Prostate gland (tissue), 2 donors: ENCODE measurements around the gene DDX47. TPM values are rescaled to one million over a fixed set of nuclear protein-coding genes. Genes with fewer than 3 reads are reported as not detected.
"Not testable (repeated sequence)": the region's sequence is repeated elsewhere in the genome, so short reads cannot be mapped to it uniquely, and the experiment has no call there.

Experiments
- DNase-seq: peaks from one replicate; pipeline ENCODE4 v3.0.0-alpha.2; 2019; ENCODE audit warnings: low spot score
- H3K27ac ChIP-seq, 2 donors: fragments of 200-600 bp; sonication (generic); 2 replicates each; pipeline ENCODE4 v1.5.1; 2017 to 2019
- H3K27me3 ChIP-seq: fragments of 200-600 bp; sonication (generic); replicated peaks from 2 replicates; pipeline ENCODE4 v1.5.1; 2019; ENCODE audit not compliant: insufficient read depth
- H3K36me3 ChIP-seq, 2 donors: fragments of 200-600 bp; sonication (generic); 1 replicate in 1 of 2; 2 replicates in 1 of 2; pipeline versions ENCODE4 v1.5.1 to v1.8.1; 2017 to 2019
- H3K4me1 ChIP-seq: fragments of 200-600 bp; sonication (generic); replicated peaks from 2 replicates; pipeline ENCODE4 v1.5.1; 2019
- H3K4me3 ChIP-seq, 2 donors: fragments of 200-600 bp; sonication (generic); 2 replicates each; pipeline ENCODE4 v1.5.1; 2017 to 2019
- H3K9me3 ChIP-seq: fragments of 200-600 bp; sonication (generic); 2 replicates; pipeline ENCODE4 v1.5.1; 2017
- POLR2A ChIP-seq: fragments of 450-650 bp; IDR thresholded peaks from one replicate; pipeline ENCODE4 v1.6.1; 2016; ENCODE audit warnings: antibody characterized with exemption, mild to moderate bottlenecking
- POLR2AphosphoS5 ChIP-seq: sonication (generic); formaldehyde crosslinking; IDR thresholded peaks from one replicate; pipeline ENCODE4 v1.6.1; 2017; ENCODE audit warnings: antibody characterized with exemption
- WGBS: methylation state at CpG from one replicate; pipeline ENCODE4 v1.1.5; 2018; 5-methylcytosine and 5-hydroxymethylcytosine counted together
- intact Hi-C: fragments of 100-400 bp; cut with DNase I; formaldehyde crosslinking; loops from one replicate; pipeline ENCODE4 v1.14.2; 2022
- total RNA-seq, 2 donors: library from RNA; depleted of rRNA; stranded (reverse); fragments of >200 nt; gene quantifications; one replicate each; pipeline ENCODE4 v1.1.0, GENCODE V29; 2016
- TF ChIP-seq, protein P1 (sequence below), 4 experiments: fragments of 200-600 bp in 2 of 4; fragments of 450-650 bp in 2 of 4; sonication (generic) in 2 of 4; IDR thresholded peaks; 1 replicate in 3 of 4; 2 replicates in 1 of 4; pipeline ENCODE4 v1.5.1; 2016 to 2019; ENCODE audit warnings: antibody characterized with exemption in 4 of 4, mild to moderate bottlenecking in 2 of 4, moderate library complexity in 2 of 4

DDX47 gene
- total RNA-seq, 2 donors from 2014 or later, result 44.6 to 74.8 TPM

DNA sequence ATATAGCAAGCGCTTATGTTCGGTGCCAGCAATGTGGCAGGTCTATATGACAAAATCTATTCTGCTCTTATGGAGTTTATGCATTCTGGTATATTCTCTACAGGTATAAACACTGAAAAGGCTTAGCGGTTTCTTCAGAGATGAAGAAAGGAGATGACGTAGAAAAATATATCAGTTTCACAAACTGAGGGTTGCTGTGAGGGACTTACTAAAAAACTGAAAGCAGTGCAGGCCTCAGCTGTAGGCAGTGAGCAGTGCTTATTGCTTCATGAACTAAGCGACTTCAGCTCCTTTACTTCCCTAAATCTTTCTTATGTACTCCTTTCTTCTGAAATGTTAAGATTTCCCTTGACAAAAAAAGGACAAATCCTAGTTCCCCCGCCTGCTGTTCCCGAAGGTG is 4.5 kb downstream of the DDX47 start:
- no peak overlapping the region for H3K4me3 ChIP-seq
- H3K36me3 ChIP-seq, result peaks cover 0 to 3% of the 10 kb centered on the region in 2 donors
- 91% methylated on average over 7 of the region's 7 CpGs for WGBS
- intact Hi-C loops, result no loop called here
- H3K27ac ChIP-seq, result no peak overlapping the region
- H3K9me3 ChIP-seq, result no peaks in the 10 kb centered on the region
- no peaks in the 10 kb centered on the region for H3K27me3 ChIP-seq
- peaks cover 10% of the 10 kb centered on the region for H3K4me1 ChIP-seq
- no peak for DNase-seq
- TF ChIP-seq, protein P1, sequence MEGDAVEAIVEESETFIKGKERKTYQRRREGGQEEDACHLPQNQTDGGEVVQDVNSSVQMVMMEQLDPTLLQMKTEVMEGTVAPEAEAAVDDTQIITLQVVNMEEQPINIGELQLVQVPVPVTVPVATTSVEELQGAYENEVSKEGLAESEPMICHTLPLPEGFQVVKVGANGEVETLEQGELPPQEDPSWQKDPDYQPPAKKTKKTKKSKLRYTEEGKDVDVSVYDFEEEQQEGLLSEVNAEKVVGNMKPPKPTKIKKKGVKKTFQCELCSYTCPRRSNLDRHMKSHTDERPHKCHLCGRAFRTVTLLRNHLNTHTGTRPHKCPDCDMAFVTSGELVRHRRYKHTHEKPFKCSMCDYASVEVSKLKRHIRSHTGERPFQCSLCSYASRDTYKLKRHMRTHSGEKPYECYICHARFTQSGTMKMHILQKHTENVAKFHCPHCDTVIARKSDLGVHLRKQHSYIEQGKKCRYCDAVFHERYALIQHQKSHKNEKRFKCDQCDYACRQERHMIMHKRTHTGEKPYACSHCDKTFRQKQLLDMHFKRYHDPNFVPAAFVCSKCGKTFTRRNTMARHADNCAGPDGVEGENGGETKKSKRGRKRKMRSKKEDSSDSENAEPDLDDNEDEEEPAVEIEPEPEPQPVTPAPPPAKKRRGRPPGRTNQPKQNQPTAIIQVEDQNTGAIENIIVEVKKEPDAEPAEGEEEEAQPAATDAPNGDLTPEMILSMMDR (IDR thresholded peaks at IDR 0.05), result no peak
- no peak for TF ChIP-seq POLR2A
- no peak for TF ChIP-seq POLR2AphosphoS5

- no peak for DNase-seq
- 88% methylated on average over 4 of the region's 4 CpGs for WGBS
- intact Hi-C loops, result no loop called here
- TF ChIP-seq, protein P1 (IDR thresholded peaks at IDR 0.05), result no peak
- TF ChIP-seq POLR2A, result no peak
- TF ChIP-seq POLR2AphosphoS5, result no peak
- Histone ChIP-seq H3K4me1 (peaks cover 10% of the 10 kb centered on the region), H3K27ac (peak overlapping the region; percentile 9 to 18), H3K36me3 (peaks cover 3% of the 10 kb centered on the region in 2 donors), H3K4me3 (no peak overlapping the region), H3K27me3 (no peaks in the 10 kb centered on the region), H3K9me3 (no peaks in the 10 kb centered on the region)
These were observed 5.6 kb downstream of the DDX47 start for GRCh38 chr12:12818701-12819100.

DNA sequence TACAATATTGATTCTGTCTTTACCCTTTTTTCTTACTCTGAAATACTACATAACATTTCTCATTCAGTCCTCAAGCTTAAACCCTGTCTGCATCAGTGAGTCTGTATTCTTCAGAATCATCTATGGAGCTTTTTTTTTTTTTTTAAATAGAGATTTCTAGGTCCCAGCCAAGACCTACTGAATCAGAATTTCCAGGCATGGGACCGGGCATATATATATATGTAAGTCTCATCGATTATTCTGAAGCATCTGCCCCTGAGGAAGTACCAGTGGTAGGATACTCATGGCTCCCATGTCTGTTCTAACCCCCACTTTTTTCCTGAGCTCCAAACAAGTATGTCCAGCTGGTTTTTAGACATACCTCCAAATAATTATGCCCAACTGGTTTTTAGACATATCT is 6.1 kb downstream of the DDX47 start:
- H3K4me1 ChIP-seq, result peaks cover 5% of the 10 kb centered on the region
- no peak for DNase-seq
- no peaks in the 10 kb centered on the region for H3K27me3 ChIP-seq
- 91% methylated on average over 2 of the region's 2 CpGs for WGBS
- no peaks in the 10 kb centered on the region for H3K9me3 ChIP-seq
- H3K4me3 ChIP-seq, result no peak overlapping the region
- H3K27ac ChIP-seq, result peak overlapping the region; percentile 9 to 18
- intact Hi-C loops, result no loop called here
- H3K36me3 ChIP-seq, result peaks cover 3% of the 10 kb centered on the region in 2 donors
- TF ChIP-seq POLR2AphosphoS5, result no peak
- no peak for TF ChIP-seq POLR2A
- TF ChIP-seq, protein P1 (IDR thresholded peaks at IDR 0.05), result no peak

GRCh38 chr12:12819752-12820311 is 6.7 kb downstream of the DDX47 start:
- peak; percentile 46 for DNase-seq
- no peak overlapping the region for H3K4me3 ChIP-seq
- WGBS, result 11% methylated on average over 2 of the region's 2 CpGs
- no peaks in the 10 kb centered on the region for H3K9me3 ChIP-seq
- TF ChIP-seq, protein P1 (IDR thresholded peaks at IDR 0.05), result no peak
- TF ChIP-seq POLR2AphosphoS5 (peak; percentile 64), POLR2A (no peak)
- no peaks in the 10 kb centered on the region for H3K27me3 ChIP-seq
- H3K27ac ChIP-seq, result peak overlapping the region; percentile 9 to 18
- peaks cover 5% of the 10 kb centered on the region for H3K4me1 ChIP-seq
- intact Hi-C loops, result no loop called here
- H3K36me3 ChIP-seq, result peaks cover 3 to 7% of the 10 kb centered on the region in 2 donors

- intact Hi-C loops, H3K36me3 ChIP-seq, H3K4me3 ChIP-seq, DNase-seq, H3K4me1 ChIP-seq, H3K9me3 ChIP-seq, H3K27me3 ChIP-seq: not testable (repeated sequence)
- H3K27ac ChIP-seq, result peak overlapping the region; percentile 2 to 18
- 93% methylated on average over 11 of the region's 11 CpGs for WGBS
These were observed 7.2 kb downstream of the DDX47 start for GRCh38 chr12:12820376-12820775.
